Liver (tissue), 9 donors: ENCODE data around the gene ZBTB45. TPM values are rescaled to one million over a fixed set of nuclear protein-coding genes. Genes with fewer than 3 reads are reported as not detected.

Experiments used
- DNase-seq: peaks from one replicate; pipeline ENCODE4 v3.0.0-alpha.2; 2017; ENCODE audit warnings: low spot score
- H3K27ac ChIP-seq, 2 donors: one replicate each; pipeline ENCODE4 v1.7.0; 2013; ENCODE audit warnings: inconsistent platforms in 2 of 2, low read length in 2 of 2, control low read depth in 1 of 2, low read depth in 1 of 2, mild to moderate bottlenecking in 1 of 2
- H3K27me3 ChIP-seq, 4 donors: one replicate each; pipeline versions ENCODE4 v1.6.1 to v1.7.0; 2013; ENCODE audit warnings: low read length in 3 of 4, inconsistent platforms in 1 of 4, mild to moderate bottlenecking in 1 of 4, moderate library complexity in 1 of 4; ENCODE audit not compliant: control insufficient read depth in 4 of 4, insufficient read depth in 4 of 4
- H3K36me3 ChIP-seq, 4 donors: one replicate each; pipeline versions ENCODE4 v1.6.1 to v1.7.0; 2013; ENCODE audit warnings: low read length in 3 of 4, mild to moderate bottlenecking in 3 of 4, low read depth in 1 of 4, moderate library complexity in 1 of 4; ENCODE audit not compliant: control insufficient read depth in 4 of 4, insufficient read depth in 3 of 4
- H3K4me1 ChIP-seq, 4 donors: one replicate each; pipeline versions ENCODE4 v1.6.1 to v1.7.0; 2013; ENCODE audit warnings: low read length in 3 of 4, mild to moderate bottlenecking in 3 of 4, moderate library complexity in 1 of 4; ENCODE audit not compliant: control insufficient read depth in 4 of 4, insufficient read depth in 4 of 4
- H3K4me3 ChIP-seq, 3 donors: one replicate each; pipeline versions ENCODE4 v1.6.1 to v1.7.0; 2013; ENCODE audit warnings: low read length in 3 of 3, control low read depth in 1 of 3, low read depth in 1 of 3, mild to moderate bottlenecking in 1 of 3
- H3K9ac ChIP-seq, 2 donors: one replicate each; pipeline ENCODE4 v1.7.0; 2013; ENCODE audit warnings: low read length in 2 of 2, mild to moderate bottlenecking in 2 of 2, moderate library complexity in 2 of 2, control low read depth in 1 of 2, low read depth in 1 of 2
- H3K9me3 ChIP-seq, 4 donors: one replicate each; pipeline versions ENCODE4 v1.6.1 to v1.7.0; 2013; ENCODE audit warnings: low read length in 3 of 4; ENCODE audit not compliant: control insufficient read depth in 4 of 4
- EGR1 ChIP-seq, 2 donors: IDR thresholded peaks; 2 replicates each; pipeline ENCODE4 v1.6.1; 2016 to 2018; ENCODE audit warnings: antibody characterized with exemption in 2 of 2, low read depth in 2 of 2
- FOXA1 ChIP-seq: IDR thresholded peaks from 2 replicates; pipeline ENCODE4 v1.6.1; 2016; ENCODE audit warnings: antibody characterized with exemption
- GABPA ChIP-seq, 2 donors: IDR thresholded peaks in 1 of 2; conservative IDR thresholded peaks in 1 of 2; 2 replicates each; pipeline ENCODE4 v1.6.1; 2016; ENCODE audit warnings: antibody characterized with exemption in 2 of 2, mild to moderate bottlenecking in 1 of 2, moderate library complexity in 1 of 2
- HNF4A ChIP-seq, 2 donors: conservative IDR thresholded peaks; 2 replicates each; pipeline ENCODE4 v1.6.1; 2016; ENCODE audit warnings: antibody characterized with exemption in 2 of 2, mild to moderate bottlenecking in 2 of 2
- HNF4G ChIP-seq: IDR thresholded peaks from 2 replicates; pipeline ENCODE4 v1.6.1; 2016; ENCODE audit warnings: antibody characterized with exemption
- JUND ChIP-seq, 2 donors: IDR thresholded peaks; 2 replicates each; pipeline ENCODE4 v1.6.1; 2016; ENCODE audit warnings: antibody characterized with exemption in 2 of 2
- RAD21 ChIP-seq, 2 donors: IDR thresholded peaks; 2 replicates each; pipeline ENCODE4 v1.6.1; 2016; ENCODE audit warnings: antibody characterized with exemption in 2 of 2, mild to moderate bottlenecking in 2 of 2
- SP1 ChIP-seq: IDR thresholded peaks from 2 replicates; pipeline ENCODE4 v1.6.1; 2018; ENCODE audit warnings: antibody characterized with exemption, mild to moderate bottlenecking
- YY1 ChIP-seq: IDR thresholded peaks from 2 replicates; pipeline ENCODE4 v1.6.1; 2016; ENCODE audit warnings: antibody characterized with exemption, mild to moderate bottlenecking
- WGBS: extraction: QIAGEN DNeasy Blood & Tissue Kit; methylation state at CpG from one replicate; pipeline ENCODE4 v1.1.7; 2013; 5-methylcytosine and 5-hydroxymethylcytosine counted together
- polyA plus RNA-seq, 2 donors: library from polyadenylated mRNA; stranded (reverse) in 1 of 2; unstranded in 1 of 2; fragments of 200-250 nt in 1 of 2; fragments of >200 nt in 1 of 2; fragmentation: Nextera tagmentation in 1 of 2; extraction: Ambion mirVana in 1 of 2; gene quantifications; one replicate each; pipeline versions ENCODE4 v1.2.1 to v1.2.3, GENCODE V29; 2013 to 2015
- total RNA-seq, 2 donors: library from RNA; depleted of rRNA; stranded (reverse); fragments of >200 nt; gene quantifications; one replicate each; pipeline ENCODE4 v1.2.3, GENCODE V29; 2014
- TF ChIP-seq, protein P1 (sequence below): IDR thresholded peaks from 2 replicates; pipeline ENCODE4 v1.6.1; 2016; ENCODE audit warnings: antibody characterized with exemption
- TF ChIP-seq, protein P2 (sequence below): IDR thresholded peaks from 2 replicates; pipeline ENCODE4 v1.6.1; 2016; ENCODE audit warnings: antibody characterized with exemption, mild to moderate bottlenecking
- TF ChIP-seq, protein P3 (sequence below): IDR thresholded peaks from 2 replicates; pipeline ENCODE4 v1.6.1; 2016; ENCODE audit warnings: antibody characterized with exemption
- TF ChIP-seq, protein P4 (sequence below): IDR thresholded peaks from 2 replicates; pipeline ENCODE4 v1.6.1; 2016; ENCODE audit warnings: antibody characterized with exemption
- TF ChIP-seq, protein P5 (sequence below): fragments of 150-350 bp; IDR thresholded peaks from 2 replicates; pipeline ENCODE4 v1.5.1; 2017; ENCODE audit warnings: improper control_type of control experiment, low read depth, low read length; ENCODE audit not compliant: missing input control
- donor health status: healthy.
- donor health status: healthy.
- donor health status: healthy.
- donor health status: healthy.
- donor health status: healthy.

Gene ZBTB45
- total and polyA plus RNA-seq, 4 donors: 2.1 to 4.0 (median 2.7) TPM

DNA sequence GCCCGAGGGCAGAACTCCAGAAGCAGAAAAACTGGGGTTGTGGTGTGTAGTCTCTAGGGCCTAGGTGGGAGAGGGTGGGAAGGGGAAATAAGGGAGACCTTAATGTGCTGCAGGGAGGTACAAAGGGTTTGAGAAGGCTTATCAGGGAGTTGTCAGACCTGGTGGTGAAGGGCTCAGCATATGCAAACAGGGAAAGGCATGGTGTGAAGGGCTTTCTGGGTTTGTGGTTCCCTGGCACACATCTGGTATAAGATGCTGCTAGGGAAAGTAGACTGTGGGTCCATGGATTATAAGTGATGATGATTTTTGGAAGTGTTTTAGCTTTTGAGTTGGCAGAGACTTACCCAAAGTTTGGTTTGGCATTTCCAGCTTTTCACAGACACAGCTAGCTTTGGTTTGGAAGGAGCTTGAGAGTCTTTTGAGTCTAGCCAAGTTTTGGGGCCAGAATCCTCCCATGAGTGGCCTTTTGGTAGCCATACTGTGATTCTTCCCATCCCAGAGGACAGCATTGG, 26.5 kb upstream of the ZBTB45 start:
- H3K4me3 ChIP-seq: peak overlapping the region; percentile 79 to 92 (median 85)
- H3K27ac ChIP-seq: no peak overlapping the region
- H3K9ac ChIP-seq: peak overlapping the region in 1 of 2 donors; percentile 83
- no peaks in the 10 kb centered on the region for H3K27me3 ChIP-seq
- peaks cover 27 to 41% (median 35%) of the 10 kb centered on the region in 4 donors for H3K36me3 ChIP-seq
- 31% methylated on average over 1 of the region's 1 CpG for WGBS
- TF ChIP-seq RAD21 (IDR thresholded peaks at IDR 0.05): no peak
- no peak for TF ChIP-seq GABPA (IDR thresholded peaks at IDR 0.05 in 1 of 2, conservative IDR thresholded peaks at IDR 0.05 in 1 of 2)
- TF ChIP-seq YY1: no peak
- TF ChIP-seq HNF4A (conservative IDR thresholded peaks at IDR 0.05): no peak
- TF ChIP-seq, protein P1, sequence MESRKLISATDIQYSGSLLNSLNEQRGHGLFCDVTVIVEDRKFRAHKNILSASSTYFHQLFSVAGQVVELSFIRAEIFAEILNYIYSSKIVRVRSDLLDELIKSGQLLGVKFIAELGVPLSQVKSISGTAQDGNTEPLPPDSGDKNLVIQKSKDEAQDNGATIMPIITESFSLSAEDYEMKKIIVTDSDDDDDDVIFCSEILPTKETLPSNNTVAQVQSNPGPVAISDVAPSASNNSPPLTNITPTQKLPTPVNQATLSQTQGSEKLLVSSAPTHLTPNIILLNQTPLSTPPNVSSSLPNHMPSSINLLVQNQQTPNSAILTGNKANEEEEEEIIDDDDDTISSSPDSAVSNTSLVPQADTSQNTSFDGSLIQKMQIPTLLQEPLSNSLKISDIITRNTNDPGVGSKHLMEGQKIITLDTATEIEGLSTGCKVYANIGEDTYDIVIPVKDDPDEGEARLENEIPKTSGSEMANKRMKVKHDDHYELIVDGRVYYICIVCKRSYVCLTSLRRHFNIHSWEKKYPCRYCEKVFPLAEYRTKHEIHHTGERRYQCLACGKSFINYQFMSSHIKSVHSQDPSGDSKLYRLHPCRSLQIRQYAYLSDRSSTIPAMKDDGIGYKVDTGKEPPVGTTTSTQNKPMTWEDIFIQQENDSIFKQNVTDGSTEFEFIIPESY: no peak
- no peak for TF ChIP-seq HNF4G
- no peak for TF ChIP-seq JUND (IDR thresholded peaks at IDR 0.05)
- TF ChIP-seq, protein P2, sequence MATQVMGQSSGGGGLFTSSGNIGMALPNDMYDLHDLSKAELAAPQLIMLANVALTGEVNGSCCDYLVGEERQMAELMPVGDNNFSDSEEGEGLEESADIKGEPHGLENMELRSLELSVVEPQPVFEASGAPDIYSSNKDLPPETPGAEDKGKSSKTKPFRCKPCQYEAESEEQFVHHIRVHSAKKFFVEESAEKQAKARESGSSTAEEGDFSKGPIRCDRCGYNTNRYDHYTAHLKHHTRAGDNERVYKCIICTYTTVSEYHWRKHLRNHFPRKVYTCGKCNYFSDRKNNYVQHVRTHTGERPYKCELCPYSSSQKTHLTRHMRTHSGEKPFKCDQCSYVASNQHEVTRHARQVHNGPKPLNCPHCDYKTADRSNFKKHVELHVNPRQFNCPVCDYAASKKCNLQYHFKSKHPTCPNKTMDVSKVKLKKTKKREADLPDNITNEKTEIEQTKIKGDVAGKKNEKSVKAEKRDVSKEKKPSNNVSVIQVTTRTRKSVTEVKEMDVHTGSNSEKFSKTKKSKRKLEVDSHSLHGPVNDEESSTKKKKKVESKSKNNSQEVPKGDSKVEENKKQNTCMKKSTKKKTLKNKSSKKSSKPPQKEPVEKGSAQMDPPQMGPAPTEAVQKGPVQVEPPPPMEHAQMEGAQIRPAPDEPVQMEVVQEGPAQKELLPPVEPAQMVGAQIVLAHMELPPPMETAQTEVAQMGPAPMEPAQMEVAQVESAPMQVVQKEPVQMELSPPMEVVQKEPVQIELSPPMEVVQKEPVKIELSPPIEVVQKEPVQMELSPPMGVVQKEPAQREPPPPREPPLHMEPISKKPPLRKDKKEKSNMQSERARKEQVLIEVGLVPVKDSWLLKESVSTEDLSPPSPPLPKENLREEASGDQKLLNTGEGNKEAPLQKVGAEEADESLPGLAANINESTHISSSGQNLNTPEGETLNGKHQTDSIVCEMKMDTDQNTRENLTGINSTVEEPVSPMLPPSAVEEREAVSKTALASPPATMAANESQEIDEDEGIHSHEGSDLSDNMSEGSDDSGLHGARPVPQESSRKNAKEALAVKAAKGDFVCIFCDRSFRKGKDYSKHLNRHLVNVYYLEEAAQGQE: no peak
- TF ChIP-seq, protein P3, sequence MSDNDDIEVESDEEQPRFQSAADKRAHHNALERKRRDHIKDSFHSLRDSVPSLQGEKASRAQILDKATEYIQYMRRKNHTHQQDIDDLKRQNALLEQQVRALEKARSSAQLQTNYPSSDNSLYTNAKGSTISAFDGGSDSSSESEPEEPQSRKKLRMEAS: no peak
- TF ChIP-seq, protein P4, sequence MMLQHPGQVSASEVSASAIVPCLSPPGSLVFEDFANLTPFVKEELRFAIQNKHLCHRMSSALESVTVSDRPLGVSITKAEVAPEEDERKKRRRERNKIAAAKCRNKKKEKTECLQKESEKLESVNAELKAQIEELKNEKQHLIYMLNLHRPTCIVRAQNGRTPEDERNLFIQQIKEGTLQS: no peak
- TF ChIP-seq EGR1 (IDR thresholded peaks at IDR 0.05; ENCODE audit: low read depth in 2 of 2): no peak
- DNase-seq: no peak
- no peaks in the 10 kb centered on the region for H3K9me3 ChIP-seq
- peaks cover 11 to 27% (median 20%) of the 10 kb centered on the region in 4 donors for H3K4me1 ChIP-seq

DNA sequence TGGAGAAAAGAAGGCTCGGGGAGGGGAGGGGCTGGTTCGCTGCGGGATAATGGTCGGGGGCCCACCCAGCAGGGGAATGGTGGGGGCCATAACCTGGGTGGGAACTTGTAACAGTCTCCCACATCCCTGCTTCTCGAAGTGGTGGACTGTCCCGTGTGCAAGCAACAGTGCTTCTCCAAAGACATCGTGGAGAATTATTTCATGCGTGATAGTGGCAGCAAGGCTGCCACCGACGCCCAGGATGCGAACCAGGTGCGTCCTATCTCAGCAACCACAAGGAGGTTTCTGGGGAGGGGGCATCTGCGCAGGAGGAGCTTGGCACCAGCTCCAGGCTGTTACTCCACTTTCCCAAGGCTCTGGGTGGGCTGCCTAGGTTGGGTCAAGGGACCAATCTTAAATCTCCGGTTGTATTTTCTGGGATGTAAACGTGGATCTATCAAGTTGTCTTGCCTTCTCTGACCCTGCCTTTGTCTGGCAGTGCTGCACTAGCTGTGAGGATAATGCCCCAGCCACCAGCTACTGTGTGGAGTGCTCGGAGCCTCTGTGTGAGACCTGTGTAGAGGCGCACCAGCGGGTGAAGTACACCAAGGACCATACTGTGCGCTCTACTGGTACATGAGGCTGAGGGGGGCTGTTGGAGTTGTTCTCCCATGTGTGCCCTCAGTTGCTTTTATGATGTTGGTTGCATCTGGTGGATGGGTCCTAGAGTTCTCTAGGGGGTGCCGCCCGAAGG, 25.8 kb upstream of the ZBTB45 start:
- H3K4me1 ChIP-seq: peaks cover 11 to 27% (median 20%) of the 10 kb centered on the region in 4 donors
- peaks cover 24 to 35% (median 30%) of the 10 kb centered on the region in 4 donors for H3K36me3 ChIP-seq
- peak overlapping the region in 1 of 2 donors; percentile 54 for H3K27ac ChIP-seq

More for the DNA sequence above, 25.8 kb upstream of the ZBTB45 start:
- Histone ChIP-seq H3K27me3 (no peaks in the 10 kb centered on the region), H3K4me3 (peak overlapping the region; percentile 79 to 92 (median 85)), H3K9me3 (no peaks in the 10 kb centered on the region), H3K9ac (peak overlapping the region; percentile 41 to 83)
- WGBS: 14% methylated on average over 21 of the region's 21 CpGs
- TF ChIP-seq SP1 (no peak), FOXA1 (no peak), JUND (IDR thresholded peaks at IDR 0.05) (no peak), YY1 (no peak)
- TF ChIP-seq, protein P5, sequence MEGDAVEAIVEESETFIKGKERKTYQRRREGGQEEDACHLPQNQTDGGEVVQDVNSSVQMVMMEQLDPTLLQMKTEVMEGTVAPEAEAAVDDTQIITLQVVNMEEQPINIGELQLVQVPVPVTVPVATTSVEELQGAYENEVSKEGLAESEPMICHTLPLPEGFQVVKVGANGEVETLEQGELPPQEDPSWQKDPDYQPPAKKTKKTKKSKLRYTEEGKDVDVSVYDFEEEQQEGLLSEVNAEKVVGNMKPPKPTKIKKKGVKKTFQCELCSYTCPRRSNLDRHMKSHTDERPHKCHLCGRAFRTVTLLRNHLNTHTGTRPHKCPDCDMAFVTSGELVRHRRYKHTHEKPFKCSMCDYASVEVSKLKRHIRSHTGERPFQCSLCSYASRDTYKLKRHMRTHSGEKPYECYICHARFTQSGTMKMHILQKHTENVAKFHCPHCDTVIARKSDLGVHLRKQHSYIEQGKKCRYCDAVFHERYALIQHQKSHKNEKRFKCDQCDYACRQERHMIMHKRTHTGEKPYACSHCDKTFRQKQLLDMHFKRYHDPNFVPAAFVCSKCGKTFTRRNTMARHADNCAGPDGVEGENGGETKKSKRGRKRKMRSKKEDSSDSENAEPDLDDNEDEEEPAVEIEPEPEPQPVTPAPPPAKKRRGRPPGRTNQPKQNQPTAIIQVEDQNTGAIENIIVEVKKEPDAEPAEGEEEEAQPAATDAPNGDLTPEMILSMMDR: no peak
- TF ChIP-seq, protein P4: no peak
- no peak for DNase-seq
